Central memory CD4-positive, alpha-beta T cell (primary cell): ENCODE results near the gene OR2T3.
"Not testable (repeated sequence)": the region's sequence is repeated elsewhere in the genome, so short reads cannot be mapped to it uniquely, and the experiment has no call there.

Experiments
- DNase-seq: peaks from one replicate; pipeline ENCODE4 v3.0.0; 2022
- total RNA-seq, 3 experiments: gene quantifications; one replicate each; lab custom pipeline; 2026; lab: John Stamatoyannopoulos, UW

OR2T3 gene, protein sequence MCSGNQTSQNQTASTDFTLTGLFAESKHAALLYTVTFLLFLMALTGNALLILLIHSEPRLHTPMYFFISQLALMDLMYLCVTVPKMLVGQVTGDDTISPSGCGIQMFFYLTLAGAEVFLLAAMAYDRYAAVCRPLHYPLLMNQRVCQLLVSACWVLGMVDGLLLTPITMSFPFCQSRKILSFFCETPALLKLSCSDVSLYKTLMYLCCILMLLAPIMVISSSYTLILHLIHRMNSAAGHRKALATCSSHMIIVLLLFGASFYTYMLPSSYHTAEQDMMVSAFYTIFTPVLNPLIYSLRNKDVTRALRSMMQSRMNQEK
- total RNA-seq, result 0 reads per million in 3 experiments

DNA sequence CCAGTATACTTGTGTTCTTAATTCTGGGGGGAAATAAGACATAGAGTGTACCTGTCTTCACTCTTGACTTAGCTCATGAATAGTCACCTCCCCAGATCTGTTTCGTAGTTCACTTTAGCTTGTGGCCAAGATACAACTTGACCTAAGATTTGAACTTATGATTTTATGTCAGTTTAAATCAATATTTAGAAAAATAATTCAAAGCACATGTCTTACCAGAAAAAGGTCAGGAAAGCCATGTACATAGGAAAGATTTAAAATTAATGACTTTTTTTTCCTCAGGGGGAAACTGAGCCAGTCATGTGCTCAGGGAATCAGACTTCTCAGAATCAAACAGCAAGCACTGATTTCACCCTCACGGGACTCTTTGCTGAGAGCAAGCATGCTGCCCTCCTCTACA lies at the start of gene OR2T3:
Gene OR2T3, plus strand, starts transcription at position 301 of the 400 bp plus-strand sequence. Its CDS starts 0 bp downstream, at position 301.
- DNase-seq, result not testable (repeated sequence)

DNA sequence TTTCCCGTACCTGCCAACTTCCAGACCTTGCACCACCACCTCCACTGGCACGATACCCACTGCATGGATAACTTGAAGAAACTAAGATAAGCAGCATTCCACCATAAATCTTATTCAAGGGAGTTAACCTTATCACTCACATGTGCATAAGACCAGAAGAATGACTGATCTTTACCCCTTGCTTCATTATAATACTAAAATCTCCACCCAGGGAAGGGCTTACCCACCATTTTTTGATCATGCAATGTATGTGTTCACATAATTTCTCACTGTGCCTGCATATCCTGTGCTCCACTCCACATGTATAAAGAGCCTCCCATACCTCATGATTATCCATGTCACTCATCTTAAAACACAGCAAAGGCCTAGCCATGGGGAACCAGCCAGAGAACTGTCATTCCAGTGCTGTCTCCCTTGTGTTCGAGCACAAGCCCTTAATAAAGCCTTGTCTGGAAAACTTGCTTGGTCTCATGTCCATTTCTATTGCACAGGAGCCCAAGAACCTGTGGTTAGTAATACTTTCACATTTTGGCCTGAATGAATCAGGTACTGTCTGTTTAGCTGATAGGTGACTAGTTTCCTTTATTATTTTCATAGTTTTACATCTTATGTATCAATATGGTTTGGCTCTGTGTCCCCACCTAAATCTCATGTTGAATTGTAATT lies 45.5 kb upstream of the OR2T3 start:
- not testable (repeated sequence) for DNase-seq

DNA sequence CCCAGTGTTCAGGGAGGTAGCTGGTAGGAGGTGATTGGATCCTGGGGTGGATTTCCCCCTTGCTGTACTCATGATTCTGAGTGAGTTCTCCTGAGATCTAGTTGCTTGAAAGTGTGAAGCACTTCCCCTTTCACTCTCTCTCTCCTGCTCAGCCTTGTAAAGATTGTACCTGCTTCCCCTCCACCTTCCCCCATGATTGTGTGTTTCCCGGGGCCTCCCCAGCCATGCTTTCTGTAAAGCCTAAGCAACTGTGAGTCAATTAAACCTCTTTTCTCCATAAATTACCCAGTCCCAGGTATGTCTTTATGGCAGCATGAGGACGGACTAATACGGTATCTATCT lies 45.0 kb upstream of the OR2T3 start:
- not testable (repeated sequence) for DNase-seq

DNA sequence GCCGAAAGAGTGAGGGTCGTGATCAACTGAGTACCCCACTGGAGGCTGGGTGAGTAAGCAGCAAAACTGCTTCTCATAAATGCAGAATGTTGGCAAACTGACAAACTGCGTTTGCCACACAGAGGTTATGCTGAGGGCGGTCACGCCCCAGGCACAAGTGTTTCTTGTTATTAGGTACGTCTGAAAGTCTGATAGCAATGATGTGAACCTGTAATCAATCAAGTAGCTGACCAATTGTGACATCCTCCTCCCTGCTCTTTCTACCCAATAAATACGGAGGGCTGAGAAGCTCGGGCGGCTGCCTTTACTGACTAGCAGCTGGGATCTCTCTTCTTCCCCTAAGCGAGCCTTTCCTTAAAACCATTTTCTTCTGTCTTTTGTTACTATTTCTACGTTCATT lies 41.5 kb upstream of the OR2T3 start:
- DNase-seq, result not testable (repeated sequence)

DNA sequence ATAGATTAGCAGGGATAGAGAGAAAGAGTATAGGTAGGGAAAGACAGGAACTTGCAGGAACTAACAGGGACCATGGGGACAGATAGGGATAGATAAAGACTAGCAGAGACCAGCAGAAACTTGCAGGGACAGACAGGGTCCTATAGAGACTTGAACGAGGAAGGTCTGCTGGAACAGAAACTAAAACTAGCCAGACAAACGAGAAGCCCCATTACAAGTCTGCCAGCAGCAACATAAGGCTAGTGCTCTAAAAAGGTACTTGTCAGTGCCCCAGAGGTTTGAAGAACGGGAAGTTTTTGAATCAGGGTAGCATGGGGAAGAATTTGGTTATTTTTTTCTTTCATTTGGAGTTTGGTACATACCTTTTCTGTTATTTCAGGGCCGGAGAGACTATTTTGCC lies 41.0 kb upstream of the OR2T3 start:
- DNase-seq, result not testable (repeated sequence)

DNA sequence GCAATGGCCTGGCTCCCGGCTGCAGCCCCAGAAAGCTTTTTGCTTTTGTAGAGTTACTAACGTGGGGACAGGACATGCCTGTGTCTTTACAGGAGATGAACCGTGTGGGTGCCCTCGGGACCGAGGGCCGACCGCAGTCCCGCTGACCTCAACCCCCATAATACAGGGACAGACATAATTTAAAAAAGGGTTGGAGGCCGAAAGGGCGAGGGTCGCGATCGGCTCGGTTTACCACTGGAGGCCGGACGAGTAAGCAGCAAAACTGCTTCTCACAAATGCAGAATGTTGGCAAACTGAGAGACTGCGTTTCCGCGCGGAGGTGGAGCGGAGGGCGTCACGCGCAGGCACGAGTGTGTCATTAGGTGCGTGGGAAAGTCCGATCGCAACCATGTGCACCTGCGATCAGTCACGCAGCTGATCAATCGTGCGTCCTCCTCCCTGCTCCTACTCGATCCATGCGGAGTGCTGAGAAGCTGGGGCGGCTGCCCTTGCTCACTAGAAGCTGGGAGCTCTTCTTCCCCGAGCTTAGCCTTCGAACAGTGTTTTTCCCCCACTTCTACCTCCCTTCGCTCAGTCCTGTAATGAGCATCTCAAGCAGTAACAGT lies 39.2 kb upstream of the OR2T3 start:
- DNase-seq, result not testable (repeated sequence)

DNA sequence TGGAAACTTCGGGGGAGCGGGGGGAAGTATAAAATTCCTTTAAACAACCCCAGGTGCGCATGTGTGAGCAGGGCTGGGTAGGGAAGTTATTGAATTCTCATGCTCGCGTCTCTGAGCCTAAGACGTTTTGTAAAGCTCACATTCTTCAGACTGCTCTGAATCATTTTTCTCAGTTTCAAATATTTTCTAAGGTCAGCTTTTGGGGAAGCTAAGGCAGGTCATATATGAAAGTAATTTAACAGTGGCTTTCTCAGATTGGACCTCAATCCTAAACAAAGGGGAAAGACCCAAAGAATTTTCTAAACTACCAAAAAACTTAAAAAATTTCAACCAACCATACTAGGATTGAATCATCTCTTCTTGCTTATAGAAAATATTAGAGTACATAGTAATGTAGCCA lies 38.2 kb upstream of the OR2T3 start:
- not testable (repeated sequence) for DNase-seq

DNA sequence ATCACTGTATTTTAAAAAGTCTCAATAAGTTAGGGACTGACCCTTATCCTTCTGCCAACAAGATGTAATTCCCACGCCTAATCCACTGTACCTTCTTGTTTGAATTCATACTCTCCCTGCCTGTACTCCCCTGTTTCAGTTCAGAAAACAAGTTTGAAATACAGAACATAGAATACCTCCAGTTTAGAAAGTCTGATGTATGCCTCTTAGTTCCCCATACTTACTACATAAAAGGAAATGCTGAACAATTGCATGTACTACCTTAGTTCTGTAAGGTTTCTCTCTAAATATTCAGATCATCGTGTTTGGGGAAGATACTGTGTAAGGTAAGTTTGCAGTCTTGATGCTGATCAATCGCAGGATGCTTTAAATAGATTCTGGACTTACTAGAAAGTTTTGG lies 36.8 kb upstream of the OR2T3 start:
- not testable (repeated sequence) for DNase-seq

DNA sequence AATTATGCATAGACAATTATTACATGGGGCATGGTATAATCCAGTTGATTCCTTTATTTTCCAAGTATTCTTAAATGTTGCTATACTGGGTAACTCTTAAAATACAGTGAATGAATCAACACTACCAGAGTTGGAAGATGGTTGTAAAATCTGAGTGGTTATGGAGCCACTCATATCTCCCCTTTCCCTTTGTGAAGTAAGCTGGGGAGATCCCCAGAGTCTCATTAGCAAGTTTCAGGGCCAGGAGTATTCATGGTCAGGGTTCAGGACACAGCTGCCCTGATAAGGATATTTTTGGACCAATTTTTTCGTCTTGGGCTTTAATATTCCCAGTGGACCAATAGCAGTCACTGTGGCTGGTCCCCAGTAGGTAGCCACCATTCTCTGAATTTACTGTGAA lies 34.5 kb upstream of the OR2T3 start:
- DNase-seq, result not testable (repeated sequence)

DNA sequence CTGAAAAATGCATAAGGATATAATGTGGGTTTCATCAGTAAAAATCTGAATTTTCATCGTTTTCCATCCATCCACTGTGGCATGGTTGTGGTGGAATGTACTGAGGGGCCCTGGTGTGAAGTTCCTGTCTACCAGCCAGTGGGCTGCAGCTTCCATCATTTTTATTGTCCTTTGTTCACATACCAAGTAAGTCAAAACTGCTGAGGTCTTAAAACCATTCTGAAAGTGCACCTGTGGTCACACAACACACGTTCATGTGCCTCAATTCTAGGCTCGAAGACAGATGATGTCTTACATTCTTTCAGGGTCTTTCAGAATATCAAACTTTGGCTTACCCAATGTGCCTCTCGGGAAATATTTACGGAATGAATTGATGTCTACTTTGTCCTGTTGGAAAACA lies 33.9 kb upstream of the OR2T3 start:
- not testable (repeated sequence) for DNase-seq

DNA sequence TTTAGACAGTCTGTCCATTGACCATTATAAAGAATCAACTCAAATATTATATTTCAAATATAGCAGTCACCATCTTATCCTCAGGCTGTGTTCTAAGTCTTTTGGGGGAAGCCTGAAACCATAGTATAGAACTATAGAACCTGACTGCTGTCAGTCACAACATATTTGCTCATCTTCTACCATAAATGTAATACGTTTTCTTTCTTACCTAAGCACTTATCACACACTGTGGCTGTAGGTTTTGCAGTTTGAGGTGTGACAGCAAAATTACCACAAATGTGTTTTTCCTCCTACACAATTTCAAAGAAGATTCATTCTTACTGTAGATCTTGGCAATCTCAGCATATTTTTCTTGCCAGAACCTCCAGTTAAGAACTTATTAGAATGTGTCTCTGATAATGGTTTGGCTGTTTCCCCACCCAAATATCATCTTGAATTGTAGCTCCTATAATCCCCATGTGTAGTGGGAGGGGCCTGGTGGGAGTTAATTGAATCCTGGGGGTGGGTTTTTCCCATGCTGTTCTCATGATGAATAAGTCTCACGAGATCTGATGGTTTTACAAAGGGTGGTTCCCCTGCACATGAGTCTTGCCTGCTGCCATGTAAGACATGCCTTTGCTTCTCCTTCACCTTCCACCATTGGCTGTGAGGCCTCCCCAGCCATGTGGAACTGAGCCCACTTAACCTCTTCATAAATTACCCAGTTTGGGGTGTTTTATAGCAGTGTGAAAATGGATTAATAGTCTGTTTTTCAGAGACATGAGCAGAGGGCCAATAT lies 30.5 kb upstream of the OR2T3 start:
- DNase-seq, result not testable (repeated sequence)

DNA sequence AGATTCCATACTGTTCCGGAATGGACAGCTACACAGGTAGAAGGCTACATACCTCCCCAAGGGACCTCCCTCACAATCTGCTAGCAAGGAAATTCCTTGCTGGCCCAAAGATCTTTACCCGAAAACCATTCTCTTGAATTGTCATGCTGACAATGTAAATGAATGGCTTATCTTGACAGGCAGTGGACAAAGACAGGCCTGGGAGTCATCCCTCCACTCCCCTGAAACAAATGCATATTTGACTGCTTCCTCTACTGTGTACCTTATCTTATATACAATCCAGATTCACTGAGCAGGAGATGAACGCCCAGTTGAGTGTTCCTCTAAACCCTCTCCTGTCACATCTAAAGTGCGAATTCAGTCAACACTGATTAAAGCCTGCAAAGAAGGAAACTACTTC lies 28.5 kb upstream of the OR2T3 start:
- DNase-seq, result not testable (repeated sequence)

DNA sequence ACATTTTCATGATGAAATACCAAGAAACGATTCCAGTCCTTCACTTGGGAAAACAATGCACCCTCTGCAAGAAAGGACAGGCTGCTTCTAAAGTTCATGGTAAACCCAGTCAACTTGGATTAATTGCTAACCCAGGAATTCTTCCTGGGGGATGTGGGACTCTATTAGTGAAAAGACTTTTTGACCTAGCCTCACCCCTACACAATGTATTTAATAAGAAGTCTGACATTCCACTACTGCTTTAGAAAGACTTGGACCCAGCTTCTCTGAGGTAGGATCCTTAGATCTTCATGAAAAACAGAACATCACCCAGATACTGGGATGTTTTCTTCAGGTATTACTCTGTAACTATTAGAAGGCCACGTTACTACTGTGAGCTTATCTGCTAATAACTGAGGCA lies 27.8 kb upstream of the OR2T3 start, which contains the start of gene OR2T2:
Gene OR2T2, plus strand, starts transcription at position 239 of the 400 bp plus-strand sequence. CDS start 7,161 bp downstream, outside the sequence.
- not testable (repeated sequence) for DNase-seq

DNA sequence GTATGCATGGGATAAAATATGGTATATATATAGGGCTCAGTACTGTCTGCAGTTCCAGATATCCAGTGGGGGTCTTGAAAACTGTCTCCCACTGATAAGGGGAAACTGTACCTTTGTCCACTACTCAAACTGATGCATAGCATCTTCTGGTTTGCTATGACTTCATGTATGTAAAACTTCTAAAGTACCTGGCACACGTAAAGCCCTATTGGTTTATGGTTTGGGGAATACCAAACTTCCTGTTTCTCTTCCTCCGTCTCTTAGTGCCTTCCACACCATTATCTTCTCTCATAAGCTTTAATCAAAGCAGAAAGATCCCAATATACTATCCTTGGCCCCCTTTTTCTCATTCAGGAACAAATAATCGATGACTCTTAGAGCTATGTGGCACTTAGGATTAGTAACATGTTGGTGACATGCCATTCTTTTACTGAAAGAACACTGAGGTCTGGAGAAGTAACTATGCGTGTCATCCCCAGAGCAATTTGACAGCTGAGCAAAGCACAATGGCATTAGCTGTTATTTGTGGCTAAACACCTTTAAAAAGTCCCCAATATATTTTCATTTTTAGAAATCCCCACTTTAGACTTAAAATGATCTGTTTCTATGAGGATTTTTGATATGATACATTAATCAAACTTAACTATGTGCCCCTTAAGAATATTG lies 24.6 kb upstream of the OR2T3 start:
- not testable (repeated sequence) for DNase-seq

DNA sequence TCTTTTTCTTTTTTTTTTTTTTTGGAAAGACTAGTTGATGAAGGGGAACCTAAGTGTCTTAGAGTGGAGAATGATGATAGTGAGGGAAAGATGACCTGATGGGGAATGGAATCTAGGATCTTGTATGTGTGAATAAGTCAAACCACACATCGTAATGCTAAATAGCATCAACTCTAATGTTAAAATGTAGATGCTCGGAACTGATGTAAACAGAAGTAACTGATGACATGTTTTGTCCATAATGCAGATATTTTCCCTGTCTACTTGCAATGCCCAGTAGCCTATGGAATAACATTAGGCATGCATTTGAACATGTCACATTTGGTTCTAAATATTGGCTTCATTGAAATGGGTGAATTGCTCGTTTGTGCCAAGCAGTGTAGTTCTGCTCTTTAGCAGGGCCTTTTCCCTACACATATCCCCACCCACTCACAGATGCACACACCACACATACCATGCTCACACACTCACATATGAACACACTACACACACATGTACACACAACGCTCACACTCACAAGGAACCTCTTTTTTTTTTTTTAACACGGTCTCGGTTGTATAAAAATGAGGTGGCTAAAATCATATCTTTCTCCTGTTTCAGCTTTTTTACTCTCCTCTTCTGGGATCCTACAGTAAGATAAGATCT lies 23.2 kb upstream of the OR2T3 start:
- DNase-seq, result not testable (repeated sequence)

DNA sequence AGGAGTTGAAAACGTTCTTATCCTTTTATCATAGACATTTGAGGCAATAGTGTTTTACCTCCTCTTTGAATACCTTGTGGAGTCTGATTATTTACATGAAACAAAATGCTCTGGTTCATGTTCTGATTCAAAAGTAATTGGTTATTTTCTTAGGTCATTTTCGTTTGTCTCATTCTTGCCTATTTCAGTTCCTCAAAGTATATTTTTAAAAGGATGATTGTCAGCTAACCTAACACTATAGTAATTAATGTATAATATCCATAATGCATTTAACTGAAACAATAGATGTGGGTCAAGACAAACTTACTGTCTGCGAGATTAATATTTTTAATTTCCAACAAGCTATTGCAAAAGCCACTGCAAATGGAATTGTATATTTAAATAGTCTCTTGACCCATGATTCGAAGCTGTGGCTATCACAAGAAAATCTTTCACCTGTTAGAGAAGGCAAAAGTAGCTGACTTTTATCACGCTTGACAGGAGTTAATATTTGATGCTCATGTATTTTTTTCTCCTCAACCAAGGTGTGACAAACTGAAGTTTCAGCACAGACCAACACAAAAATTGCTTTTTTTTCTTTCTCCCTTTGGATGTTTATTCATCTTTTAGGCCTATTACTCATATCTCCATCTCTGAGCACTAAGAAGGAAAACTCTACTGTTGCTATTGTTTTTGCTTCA lies 22.5 kb upstream of the OR2T3 start:
- DNase-seq, result not testable (repeated sequence)

DNA sequence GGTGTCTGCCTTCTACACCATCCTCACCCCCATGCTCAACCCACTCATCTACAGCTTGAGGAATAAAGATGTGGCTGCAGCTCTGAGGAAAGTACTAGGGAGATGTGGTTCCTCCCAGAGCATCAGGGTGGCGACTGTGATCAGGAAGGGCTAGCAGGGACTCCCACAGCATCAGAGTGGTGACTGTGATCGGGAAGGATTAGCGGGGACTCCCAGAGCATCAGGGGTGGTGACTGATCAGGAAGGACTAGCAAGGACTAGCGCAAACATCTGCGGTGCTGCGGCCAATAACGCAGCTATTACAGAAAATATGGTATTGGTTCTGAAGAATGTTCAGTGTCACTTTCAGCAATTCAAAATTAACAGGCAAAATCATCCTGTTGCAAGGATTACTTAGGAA lies 19.5 kb upstream of the OR2T3 start:
- not testable (repeated sequence) for DNase-seq

DNA sequence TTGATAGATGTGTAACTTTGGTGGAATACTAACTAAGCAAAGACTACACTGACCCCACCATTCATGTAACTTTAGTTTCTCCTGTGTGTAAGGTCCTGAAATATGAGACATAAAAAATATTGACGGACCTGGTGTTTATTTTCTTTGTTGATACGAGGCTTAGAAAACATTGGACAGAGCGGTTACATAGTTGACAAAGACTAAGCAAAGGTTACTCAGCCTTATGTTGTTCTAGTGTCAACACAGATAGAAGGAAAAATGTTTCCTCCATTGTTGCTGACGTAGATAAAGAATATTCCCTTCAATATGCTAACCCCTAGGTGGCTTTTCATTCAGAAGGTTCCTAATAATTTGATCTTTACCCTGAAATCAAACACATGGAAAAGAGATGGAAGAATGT lies 18.1 kb upstream of the OR2T3 start:
- DNase-seq, result not testable (repeated sequence)

DNA sequence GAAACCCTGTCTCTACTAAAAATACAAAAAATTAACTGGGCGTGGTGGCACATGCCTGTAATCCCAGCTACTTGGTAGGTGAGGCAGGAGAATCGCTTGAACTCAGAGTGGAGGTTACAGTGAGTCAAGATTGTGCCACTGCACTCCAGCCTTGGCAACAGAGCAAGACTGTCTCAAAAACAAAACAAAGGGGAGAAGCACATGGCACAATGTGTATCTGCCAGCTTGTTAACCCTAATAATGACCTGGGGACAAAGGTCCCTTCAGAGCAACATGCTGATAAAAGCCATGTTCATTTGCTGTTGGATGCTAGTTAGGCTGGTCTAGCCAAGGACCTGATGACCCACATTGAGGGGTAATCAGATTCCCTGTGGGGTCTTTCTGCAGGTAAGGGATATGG lies 16.5 kb upstream of the OR2T3 start:
- DNase-seq, result not testable (repeated sequence)

DNA sequence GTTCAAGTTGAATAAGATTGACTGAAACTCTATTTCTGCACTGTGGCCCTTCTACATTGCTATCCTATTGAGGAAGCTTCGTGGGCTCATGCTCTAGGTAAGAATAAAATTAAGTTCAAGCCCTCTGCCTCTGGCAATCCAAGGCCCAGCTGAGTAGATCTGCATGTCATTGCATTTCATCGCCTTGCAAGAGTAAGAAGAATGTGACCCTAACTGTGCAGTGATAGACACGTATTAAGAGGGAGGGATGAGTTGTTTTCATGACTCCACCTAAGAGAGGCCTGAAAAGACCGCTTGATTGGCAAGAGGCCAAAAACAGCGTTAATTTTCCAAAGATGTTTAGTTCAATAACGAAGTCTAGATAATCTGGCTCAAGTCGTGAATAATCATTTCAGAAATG lies 14.0 kb upstream of the OR2T3 start:
- not testable (repeated sequence) for DNase-seq

DNA sequence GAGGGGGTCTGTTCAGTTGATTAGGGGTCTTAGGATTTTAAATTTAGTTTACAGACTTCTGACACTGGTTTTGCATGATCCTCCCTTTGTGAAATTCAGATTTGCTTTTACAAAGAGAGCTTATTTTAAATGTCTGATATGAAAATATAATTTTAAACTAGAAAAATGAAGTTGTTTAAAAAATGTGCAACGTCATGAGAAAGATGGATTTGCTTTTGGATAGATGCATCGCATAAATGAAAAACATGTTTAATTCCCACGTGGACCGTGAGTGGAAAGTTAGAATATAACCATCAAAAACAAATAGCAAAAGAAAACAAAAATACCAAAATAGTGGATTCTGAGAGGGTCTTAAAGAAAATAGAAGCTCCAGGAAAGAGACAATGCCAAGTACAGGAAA lies 2.0 kb upstream of the OR2T3 start:
- no peak for DNase-seq
